Gastrocnemius medialis (tissue), 4 donors: ENCODE measurements around the gene CORO2B.

Experiments
- POLR2A ChIP-seq, 2 donors: fragments of 450-650 bp; IDR thresholded peaks; one replicate each; pipeline ENCODE4 v1.6.1; 2017; ENCODE audit warnings: antibody characterized with exemption in 2 of 2, mild to moderate bottlenecking in 2 of 2, moderate library complexity in 2 of 2
- TF ChIP-seq, protein P1 (sequence below), 5 experiments: fragments of 450-650 bp in 3 of 5; fragments of 200-600 bp in 2 of 5; sonication (generic) in 2 of 5; IDR thresholded peaks in 4 of 5; conservative IDR thresholded peaks in 1 of 5; 1 replicate in 4 of 5; 2 replicates in 1 of 5; pipeline ENCODE4 v1.5.1; 2016 to 2019; ENCODE audit warnings: antibody characterized with exemption in 5 of 5, mild to moderate bottlenecking in 3 of 5, moderate library complexity in 3 of 5

DNA sequence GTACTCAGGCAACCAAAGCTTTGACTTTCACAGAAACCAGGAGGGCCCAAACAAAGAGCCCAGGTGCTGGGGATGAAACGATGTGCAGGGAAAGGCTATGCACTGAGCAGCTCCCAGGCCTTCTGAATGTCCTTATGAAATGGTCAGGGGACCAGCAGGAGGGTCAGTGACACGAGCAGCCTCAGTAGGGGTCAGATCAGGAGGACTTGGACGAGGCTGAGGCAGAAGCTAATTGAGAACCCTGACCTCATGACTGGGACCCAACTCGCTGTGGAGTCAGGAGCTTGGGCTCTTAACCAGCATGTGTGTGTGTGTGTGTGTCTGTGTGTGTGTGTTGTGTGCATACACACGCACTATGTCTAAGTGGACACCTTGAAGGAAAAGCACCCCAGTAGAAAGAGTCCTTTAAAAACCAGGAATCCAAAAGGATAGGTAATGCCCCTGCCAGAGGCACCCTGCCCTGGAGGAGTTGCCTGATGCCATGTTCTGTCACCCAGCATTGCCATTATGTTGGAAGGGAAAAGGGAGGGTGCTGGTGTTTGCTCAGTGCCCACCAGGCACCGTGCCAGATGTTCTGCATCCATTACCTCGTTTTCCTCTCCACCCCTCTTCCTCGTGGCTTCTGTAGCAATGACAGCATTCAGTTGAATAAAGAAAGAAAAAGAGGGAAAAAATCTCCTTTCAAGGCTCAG is 50.9 kb downstream of the CORO2B start:
- TF ChIP-seq, protein P1, sequence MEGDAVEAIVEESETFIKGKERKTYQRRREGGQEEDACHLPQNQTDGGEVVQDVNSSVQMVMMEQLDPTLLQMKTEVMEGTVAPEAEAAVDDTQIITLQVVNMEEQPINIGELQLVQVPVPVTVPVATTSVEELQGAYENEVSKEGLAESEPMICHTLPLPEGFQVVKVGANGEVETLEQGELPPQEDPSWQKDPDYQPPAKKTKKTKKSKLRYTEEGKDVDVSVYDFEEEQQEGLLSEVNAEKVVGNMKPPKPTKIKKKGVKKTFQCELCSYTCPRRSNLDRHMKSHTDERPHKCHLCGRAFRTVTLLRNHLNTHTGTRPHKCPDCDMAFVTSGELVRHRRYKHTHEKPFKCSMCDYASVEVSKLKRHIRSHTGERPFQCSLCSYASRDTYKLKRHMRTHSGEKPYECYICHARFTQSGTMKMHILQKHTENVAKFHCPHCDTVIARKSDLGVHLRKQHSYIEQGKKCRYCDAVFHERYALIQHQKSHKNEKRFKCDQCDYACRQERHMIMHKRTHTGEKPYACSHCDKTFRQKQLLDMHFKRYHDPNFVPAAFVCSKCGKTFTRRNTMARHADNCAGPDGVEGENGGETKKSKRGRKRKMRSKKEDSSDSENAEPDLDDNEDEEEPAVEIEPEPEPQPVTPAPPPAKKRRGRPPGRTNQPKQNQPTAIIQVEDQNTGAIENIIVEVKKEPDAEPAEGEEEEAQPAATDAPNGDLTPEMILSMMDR (IDR thresholded peaks at IDR 0.05 in 4 of 5, conservative IDR thresholded peaks at IDR 0.05 in 1 of 5): no peak
- TF ChIP-seq POLR2A (IDR thresholded peaks at IDR 0.05): no peak
